Ascending aorta (tissue), 2 donors: ENCODE measurements around the gene SLC9B1. TPM values are rescaled to one million over a fixed set of nuclear protein-coding genes. Genes with fewer than 3 reads are reported as not detected.
"Not testable (repeated sequence)": the region's sequence is repeated elsewhere in the genome, so short reads cannot be mapped to it uniquely, and the experiment has no call there.

Source experiments
- DNase-seq, 2 donors: peaks; one replicate each; pipeline ENCODE4 v3.0.0-alpha.2; 2019; ENCODE audit warnings: low spot score in 2 of 2
- H3K27ac ChIP-seq, 2 donors: fragments of 200-600 bp; sonication (generic); one replicate each; pipeline ENCODE4 v1.5.1; 2016 to 2017; ENCODE audit warnings: mild to moderate bottlenecking in 1 of 2
- H3K27me3 ChIP-seq: fragments of 200-600 bp; sonication (generic); one replicate; pipeline ENCODE4 v1.5.1; 2017
- H3K36me3 ChIP-seq, 2 donors: fragments of 200-600 bp; sonication (generic); one replicate each; pipeline ENCODE4 v1.5.1; 2016
- H3K4me1 ChIP-seq, 2 donors: fragments of 200-600 bp; sonication (generic); one replicate each; pipeline ENCODE4 v1.5.1; 2016 to 2017; ENCODE audit warnings: mild to moderate bottlenecking in 1 of 2
- H3K4me3 ChIP-seq, 2 donors: fragments of 200-600 bp; sonication (generic); one replicate each; pipeline ENCODE4 v1.5.1; 2016 to 2017; ENCODE audit warnings: mild to moderate bottlenecking in 1 of 2
- H3K9me3 ChIP-seq, 2 donors: fragments of 200-600 bp; sonication (generic); one replicate each; pipeline ENCODE4 v1.5.1; 2016
- intact Hi-C: fragments of 100-400 bp; cut with DNase I; formaldehyde crosslinking; loops from one replicate; pipeline ENCODE4 v1.15.1; 2023
- total RNA-seq: library from RNA; depleted of rRNA; stranded (reverse); fragments of >200 nt; gene quantifications from one replicate; pipeline ENCODE4 v1.1.0, GENCODE V29; 2016
- TF ChIP-seq, protein P1 (sequence below), 3 experiments: fragments of 200-600 bp in 2 of 3; fragments of 450-650 bp in 1 of 3; sonication (generic) in 2 of 3; IDR thresholded peaks; one replicate each; pipeline ENCODE4 v1.5.1; 2016 to 2019; ENCODE audit warnings: antibody characterized with exemption in 3 of 3, mild to moderate bottlenecking in 1 of 3, moderate library complexity in 1 of 3

SLC9B1 gene
- total RNA-seq, 1 donor from 2014 or later = not detected

DNA sequence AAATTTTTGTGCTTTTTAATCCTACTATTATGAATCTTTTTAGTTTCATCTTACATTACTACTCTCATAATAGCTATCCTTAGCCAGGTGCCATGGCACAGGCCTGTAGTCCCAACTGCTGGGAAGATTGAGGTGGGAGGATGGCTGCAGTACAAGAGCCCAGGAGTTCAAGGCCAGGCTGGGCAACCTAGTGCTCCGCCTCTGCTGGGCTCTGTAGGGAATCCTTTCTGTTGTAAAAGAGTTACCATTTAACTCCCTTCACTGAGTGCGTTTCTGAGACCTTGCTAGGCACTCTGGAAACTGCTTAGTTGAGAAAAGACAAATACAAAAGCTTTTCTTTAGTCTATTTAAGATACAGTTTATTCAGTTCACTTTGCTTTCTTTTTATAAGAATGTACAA lies 130.9 kb downstream of the SLC9B1 start:
- H3K27ac ChIP-seq, H3K27me3 ChIP-seq, H3K36me3 ChIP-seq, H3K9me3 ChIP-seq, intact Hi-C loops, H3K4me3 ChIP-seq, H3K4me1 ChIP-seq, DNase-seq: not testable (repeated sequence)

DNA sequence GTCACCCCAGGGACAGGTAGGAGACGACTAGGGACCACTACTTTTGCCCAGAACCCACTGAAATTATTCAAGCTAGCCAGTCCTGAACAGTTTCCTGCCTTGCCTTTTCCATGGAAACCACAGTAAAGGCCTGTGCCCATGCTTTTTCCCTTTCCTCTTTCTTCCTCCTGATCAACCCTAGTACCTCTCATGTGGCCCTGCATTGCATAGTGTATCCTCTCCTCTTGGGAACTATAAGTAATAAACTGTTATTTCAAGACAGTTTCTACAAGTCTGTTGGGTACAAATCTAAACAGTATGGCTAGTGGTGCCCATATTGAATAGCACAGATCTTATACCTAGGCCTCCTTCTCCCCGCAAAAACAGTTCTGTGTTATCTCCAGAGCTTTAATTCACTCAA lies 136.2 kb downstream of the SLC9B1 start:
- TF ChIP-seq, protein P1, sequence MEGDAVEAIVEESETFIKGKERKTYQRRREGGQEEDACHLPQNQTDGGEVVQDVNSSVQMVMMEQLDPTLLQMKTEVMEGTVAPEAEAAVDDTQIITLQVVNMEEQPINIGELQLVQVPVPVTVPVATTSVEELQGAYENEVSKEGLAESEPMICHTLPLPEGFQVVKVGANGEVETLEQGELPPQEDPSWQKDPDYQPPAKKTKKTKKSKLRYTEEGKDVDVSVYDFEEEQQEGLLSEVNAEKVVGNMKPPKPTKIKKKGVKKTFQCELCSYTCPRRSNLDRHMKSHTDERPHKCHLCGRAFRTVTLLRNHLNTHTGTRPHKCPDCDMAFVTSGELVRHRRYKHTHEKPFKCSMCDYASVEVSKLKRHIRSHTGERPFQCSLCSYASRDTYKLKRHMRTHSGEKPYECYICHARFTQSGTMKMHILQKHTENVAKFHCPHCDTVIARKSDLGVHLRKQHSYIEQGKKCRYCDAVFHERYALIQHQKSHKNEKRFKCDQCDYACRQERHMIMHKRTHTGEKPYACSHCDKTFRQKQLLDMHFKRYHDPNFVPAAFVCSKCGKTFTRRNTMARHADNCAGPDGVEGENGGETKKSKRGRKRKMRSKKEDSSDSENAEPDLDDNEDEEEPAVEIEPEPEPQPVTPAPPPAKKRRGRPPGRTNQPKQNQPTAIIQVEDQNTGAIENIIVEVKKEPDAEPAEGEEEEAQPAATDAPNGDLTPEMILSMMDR (IDR thresholded peaks at IDR 0.05) = no peak
- Histone ChIP-seq H3K4me3 (no peak overlapping the region), H3K27ac (no peak overlapping the region), H3K9me3 (no peaks in the 10 kb centered on the region), H3K4me1 (no peaks in the 10 kb centered on the region), H3K27me3 (no peaks in the 10 kb centered on the region), H3K36me3 (no peaks in the 10 kb centered on the region)
- no peak for DNase-seq
- intact Hi-C loops = no loop called here

DNA sequence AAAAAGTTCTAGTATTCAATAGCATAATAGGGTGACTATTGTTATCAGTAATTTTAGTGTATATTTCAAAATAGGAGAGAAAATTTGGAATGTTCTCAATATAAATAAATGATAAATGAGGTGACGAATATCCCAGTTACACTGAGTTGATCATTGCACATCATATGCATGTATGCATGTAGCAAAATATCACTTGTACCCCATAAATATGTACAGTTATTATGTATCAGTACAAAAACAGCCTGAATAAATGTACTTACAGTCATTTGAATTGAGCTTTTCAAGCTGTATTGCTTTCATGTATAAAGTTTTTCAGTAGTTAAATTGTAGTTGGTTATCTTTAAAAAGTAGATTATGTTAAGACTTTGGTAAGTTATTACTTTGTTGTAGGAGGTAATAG lies 138.2 kb downstream of the SLC9B1 start:
- H3K4me3 ChIP-seq = no peak overlapping the region
- no peaks in the 10 kb centered on the region for H3K4me1 ChIP-seq
- TF ChIP-seq, protein P1 (IDR thresholded peaks at IDR 0.05) = no peak
- H3K27ac ChIP-seq = no peak overlapping the region
- no peaks in the 10 kb centered on the region for H3K27me3 ChIP-seq
- H3K9me3 ChIP-seq = no peaks in the 10 kb centered on the region
- no peak for DNase-seq
- intact Hi-C loops = no loop called here
- no peaks in the 10 kb centered on the region for H3K36me3 ChIP-seq

DNA sequence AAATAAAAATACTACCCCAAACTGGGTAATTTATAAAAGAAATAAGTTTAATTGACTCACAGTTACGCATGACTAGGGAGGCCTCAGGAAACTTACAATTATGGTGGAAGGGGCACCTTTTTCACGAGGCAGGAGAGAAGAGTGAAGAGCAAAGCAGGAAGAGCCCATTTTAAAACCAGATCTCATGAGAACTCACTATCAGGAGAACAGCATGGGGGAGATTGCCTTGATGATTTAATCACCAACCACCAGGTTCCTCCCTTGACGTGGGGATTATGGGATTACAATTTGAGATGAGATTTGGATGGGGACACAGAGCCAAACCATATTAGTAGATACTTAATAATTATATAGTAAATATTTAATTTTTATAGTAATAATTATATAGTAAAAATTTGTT lies 140.6 kb downstream of the SLC9B1 start:
- Histone ChIP-seq H3K27ac (no peak overlapping the region), H3K4me3 (no peak overlapping the region), H3K27me3 (no peaks in the 10 kb centered on the region), H3K4me1 (no peaks in the 10 kb centered on the region), H3K36me3 (no peaks in the 10 kb centered on the region), H3K9me3 (no peaks in the 10 kb centered on the region)
- TF ChIP-seq, protein P1 (IDR thresholded peaks at IDR 0.05) = no peak
- intact Hi-C loops = loop anchor here (10.0 kb wide), 1 partner anchor 216 kb away; the partner anchor contains the start of gene BDH2
- DNase-seq = no peak

DNA sequence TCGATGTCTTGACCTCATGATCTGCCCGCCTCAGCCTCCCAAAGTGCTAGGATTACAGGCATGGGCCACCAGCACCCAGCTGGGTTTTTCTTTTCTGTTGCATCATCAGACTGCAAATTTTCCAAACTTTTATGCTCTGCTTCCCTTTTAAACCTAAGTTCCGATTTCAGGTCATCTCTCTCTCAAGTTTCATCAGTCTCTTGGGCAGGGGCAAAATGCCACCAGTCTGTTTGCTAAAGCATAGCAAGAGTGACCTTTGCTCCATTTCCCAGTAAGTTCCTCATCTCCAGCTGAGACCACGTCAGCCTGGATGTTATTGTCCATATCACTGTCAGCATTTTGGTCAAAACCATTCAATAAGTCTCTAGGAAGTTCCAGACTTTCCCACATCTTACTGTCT lies 141.2 kb downstream of the SLC9B1 start:
- not testable (repeated sequence) for H3K36me3 ChIP-seq, H3K27ac ChIP-seq, H3K9me3 ChIP-seq, H3K27me3 ChIP-seq, H3K4me1 ChIP-seq, H3K4me3 ChIP-seq
- intact Hi-C loops = loop anchor here (10.0 kb wide), 1 partner anchor 216 kb away; the partner anchor contains the start of gene BDH2
- DNase-seq = peak; percentile 21 to 74

DNA sequence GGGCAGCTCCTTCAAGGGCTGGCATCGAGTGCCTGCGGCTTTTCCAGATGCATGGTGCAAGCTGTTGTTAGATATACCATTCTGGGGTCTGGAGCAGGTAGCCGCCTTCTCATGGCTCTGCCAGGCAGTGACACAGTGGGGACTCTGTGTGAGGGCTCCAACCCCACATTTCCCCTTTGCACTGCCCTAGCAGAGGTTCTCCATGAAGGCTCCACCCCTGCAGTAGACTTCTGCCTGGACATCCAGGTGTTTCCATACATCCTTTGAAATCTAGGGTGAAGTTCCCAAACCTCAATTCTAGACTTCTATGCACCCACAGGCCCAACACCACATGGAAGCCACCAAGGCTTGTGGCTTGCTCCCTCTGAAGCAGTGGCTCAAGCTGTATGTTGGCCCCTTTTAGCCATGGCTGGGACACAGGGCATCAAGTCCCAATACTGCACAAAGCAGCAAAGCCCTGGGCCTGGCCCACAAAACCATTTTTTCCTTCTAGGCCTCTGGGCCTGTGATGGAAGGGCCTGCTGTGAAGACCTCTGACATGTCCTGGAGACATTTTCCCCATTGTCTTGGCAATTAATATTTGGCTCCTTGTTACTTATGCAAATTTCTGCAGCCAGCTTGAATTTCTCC lies 141.9 kb downstream of the SLC9B1 start:
- not testable (repeated sequence) for H3K27ac ChIP-seq, H3K4me1 ChIP-seq, H3K9me3 ChIP-seq, H3K27me3 ChIP-seq, H3K36me3 ChIP-seq, DNase-seq, H3K4me3 ChIP-seq
- intact Hi-C loops = loop anchor here (10.0 kb wide), 1 partner anchor 217 kb away; the partner anchor contains the start of gene BDH2

DNA sequence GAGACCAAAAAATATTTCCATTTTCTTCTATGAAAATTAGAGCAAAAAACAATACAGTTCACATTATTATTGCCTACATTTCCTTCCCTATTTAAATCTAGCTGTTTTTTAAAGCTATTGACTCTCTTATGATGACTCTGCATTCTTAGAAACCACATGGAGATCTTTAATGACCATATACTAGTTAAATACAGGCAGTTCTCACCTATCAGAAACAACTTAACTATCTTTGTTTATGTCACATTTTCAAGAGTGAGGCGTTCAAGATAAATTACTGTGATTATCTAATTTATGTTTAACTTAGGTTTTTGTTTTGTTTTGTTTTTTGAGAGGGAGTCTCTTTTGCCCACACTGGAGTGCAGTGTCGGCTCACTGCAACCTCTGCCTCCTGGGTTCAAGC lies 147.7 kb downstream of the SLC9B1 start:
- peaks cover 6 to 16% of the 10 kb centered on the region in 2 donors for H3K4me1 ChIP-seq
- no peaks in the 10 kb centered on the region for H3K27me3 ChIP-seq
- H3K27ac ChIP-seq = no peak overlapping the region
- no peak overlapping the region for H3K4me3 ChIP-seq
- TF ChIP-seq, protein P1 (IDR thresholded peaks at IDR 0.05) = no peak
- no peaks in the 10 kb centered on the region for H3K36me3 ChIP-seq
- intact Hi-C loops = loop anchor here (10.0 kb wide), 1 partner anchor 223 kb away; the partner anchor contains the start of gene BDH2
- no peaks in the 10 kb centered on the region for H3K9me3 ChIP-seq
- no peak for DNase-seq
